Mesendoderm (in vitro differentiated cells): ENCODE data around the gene ERGIC1.

Experiments
- DNase-seq: peaks from one replicate; pipeline ENCODE4 v3.0.0; 2013
- H2AK5ac ChIP-seq: 2 replicates; pipeline ENCODE4 v1.6.1; 2013; ENCODE audit warnings: low read length, inconsistent platforms
- H2BK120ac ChIP-seq: 2 replicates; pipeline ENCODE4 v1.6.1; 2013; ENCODE audit warnings: low read depth, mild to moderate bottlenecking, low read length, moderate library complexity, mixed read lengths
- H2BK15ac ChIP-seq: replicated peaks from 2 replicates; pipeline ENCODE4 v1.6.1; 2013; ENCODE audit warnings: low read depth, mild to moderate bottlenecking, moderate library complexity
- H2BK5ac ChIP-seq: 2 replicates; pipeline ENCODE4 v1.6.1; 2013; ENCODE audit warnings: low read length, inconsistent platforms
- H3K18ac ChIP-seq: 2 replicates; pipeline ENCODE4 v1.6.1; 2013; ENCODE audit warnings: mild to moderate bottlenecking, low read length, mixed read lengths
- H3K23ac ChIP-seq: one replicate; pipeline ENCODE4 v1.6.1; 2013; ENCODE audit warnings: low read length
- H3K27ac ChIP-seq: 2 replicates; pipeline ENCODE4 v1.5.1; 2013; ENCODE audit warnings: low read depth, mild to moderate bottlenecking, inconsistent platforms, low read length, moderate library complexity
- H3K27me3 ChIP-seq: 2 replicates; pipeline ENCODE4 v1.6.1; 2013; ENCODE audit warnings: low read length, control low read depth, mild to moderate bottlenecking, inconsistent platforms; ENCODE audit not compliant: insufficient read depth, poor library complexity
- H3K36me3 ChIP-seq: 2 replicates; pipeline ENCODE4 v1.6.1; 2013; ENCODE audit warnings: low read length, inconsistent platforms; ENCODE audit not compliant: control insufficient read depth, insufficient read depth
- H3K4ac ChIP-seq: one replicate; pipeline ENCODE4 v1.6.1; 2013; ENCODE audit warnings: low read depth, mild to moderate bottlenecking, low read length, moderate library complexity
- H3K4me1 ChIP-seq: 2 replicates; pipeline ENCODE4 v1.6.1; 2013; ENCODE audit warnings: low read depth, low read length, inconsistent platforms; ENCODE audit not compliant: control insufficient read depth
- H3K4me2 ChIP-seq: 2 replicates; pipeline ENCODE4 v1.6.1; 2013; ENCODE audit warnings: low read length
- H3K4me3 ChIP-seq: 2 replicates; pipeline ENCODE4 v1.5.1; 2013; ENCODE audit warnings: mild to moderate bottlenecking, low read length
- H3K56ac ChIP-seq: one replicate; pipeline ENCODE4 v1.6.1; 2013; ENCODE audit warnings: low read length
- H3K79me1 ChIP-seq: 2 replicates; pipeline ENCODE4 v1.6.1; 2013; ENCODE audit warnings: low read length, inconsistent platforms
- H3K79me2 ChIP-seq: 2 replicates; pipeline ENCODE4 v1.6.1; 2013; ENCODE audit warnings: mild to moderate bottlenecking, low read length; ENCODE audit not compliant: control insufficient read depth, insufficient read depth
- H3K9ac ChIP-seq: 2 replicates; pipeline ENCODE4 v1.6.1; 2013; ENCODE audit warnings: low read length, inconsistent platforms
- H4K5ac ChIP-seq: one replicate; pipeline ENCODE4 v1.6.1; 2013; ENCODE audit warnings: low read length
- H4K8ac ChIP-seq: one replicate; pipeline ENCODE4 v1.6.1; 2013; ENCODE audit warnings: low read depth, mild to moderate bottlenecking, control low read depth, low read length, moderate library complexity
- WGBS: extraction: QIAGEN DNeasy Blood & Tissue Kit; methylation state at CpG from one replicate; pipeline ENCODE4 v1.1.7; 2013; ENCODE audit warnings: low lambda C conversion rate, missing lambda C conversion rate; ENCODE audit not compliant: insufficient coverage; ENCODE audit errors: extremely low coverage; 5-methylcytosine and 5-hydroxymethylcytosine counted together

ERGIC1 gene

GRCh38 chr5:172906888-172907287, 72.8 kb downstream of the ERGIC1 start:
- H2AK5ac ChIP-seq: no peak overlapping the region
- H2BK120ac ChIP-seq: no peak overlapping the region
- peaks cover 3% of the 10 kb centered on the region for H3K4me1 ChIP-seq
- no peaks in the 10 kb centered on the region for H3K27me3 ChIP-seq
- H3K27ac ChIP-seq: no peak overlapping the region
- H3K23ac ChIP-seq: no peak overlapping the region
- H3K4me3 ChIP-seq: no peak overlapping the region
- no peaks in the 10 kb centered on the region for H3K79me1 ChIP-seq
- H3K9ac ChIP-seq: no peak overlapping the region
- peaks cover 2% of the 10 kb centered on the region for H3K36me3 ChIP-seq
- no peak overlapping the region for H3K56ac ChIP-seq
- no peak overlapping the region for H3K4me2 ChIP-seq
- no peak overlapping the region for H3K4ac ChIP-seq
- no peak overlapping the region for H3K18ac ChIP-seq
- no CpG with 5 or more reads among the region's 10 CpGs for WGBS
- no peak overlapping the region for H2BK5ac ChIP-seq
- H3K79me2 ChIP-seq: no peaks in the 10 kb centered on the region
- no peak overlapping the region for H2BK15ac ChIP-seq
- H4K8ac ChIP-seq: no peak overlapping the region
- no peak overlapping the region for H4K5ac ChIP-seq
- peak; percentile 49 for DNase-seq

- no peak overlapping the region for H3K4me2 ChIP-seq
- H2AK5ac ChIP-seq: no peak overlapping the region
- no peak overlapping the region for H2BK120ac ChIP-seq
- no peak overlapping the region for H3K4ac ChIP-seq
- peaks cover 2% of the 10 kb centered on the region for H3K36me3 ChIP-seq
- H3K18ac ChIP-seq: no peak overlapping the region
- H4K8ac ChIP-seq: no peak overlapping the region
- no peak overlapping the region for H4K5ac ChIP-seq
- H3K79me1 ChIP-seq: no peaks in the 10 kb centered on the region
- no CpG with 5 or more reads among the region's 4 CpGs for WGBS
- H3K9ac ChIP-seq: no peak overlapping the region
- H3K56ac ChIP-seq: no peak overlapping the region
- no peak overlapping the region for H2BK5ac ChIP-seq
- H3K27me3 ChIP-seq: no peaks in the 10 kb centered on the region
- H3K4me3 ChIP-seq: no peak overlapping the region
- H3K23ac ChIP-seq: no peak overlapping the region
- no peak overlapping the region for H2BK15ac ChIP-seq
- no peak for DNase-seq
- no peak overlapping the region for H3K27ac ChIP-seq
- peaks cover 3% of the 10 kb centered on the region for H3K4me1 ChIP-seq
- no peaks in the 10 kb centered on the region for H3K79me2 ChIP-seq
Measured at GRCh38 chr5:172907657-172908056, 73.6 kb downstream of the ERGIC1 start.

DNA sequence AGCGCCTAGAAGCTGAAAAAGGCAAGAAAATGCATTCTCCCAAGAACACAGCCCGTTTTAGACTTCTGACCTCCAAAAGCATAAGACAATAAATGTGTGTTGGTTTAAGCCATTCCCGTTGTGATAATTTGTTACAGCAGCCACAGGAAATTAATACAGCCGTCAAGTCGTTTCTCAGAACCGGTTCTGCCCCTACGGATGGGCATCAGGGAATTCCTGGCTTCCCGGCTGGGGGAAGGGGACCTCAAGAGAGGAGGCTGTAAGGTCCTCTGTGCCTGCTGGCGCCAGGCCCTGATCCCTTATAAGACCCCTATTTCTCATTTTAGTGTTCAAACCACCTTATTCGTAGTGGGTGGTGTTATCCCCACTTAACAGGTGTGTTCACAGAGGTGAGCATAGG, 74.6 kb downstream of the ERGIC1 start:
- no CpG with 5 or more reads among the region's 10 CpGs for WGBS
- H4K5ac ChIP-seq: no peak overlapping the region
- H3K9ac ChIP-seq: no peak overlapping the region
- H3K79me2 ChIP-seq: no peaks in the 10 kb centered on the region
- no peak overlapping the region for H3K27ac ChIP-seq
- no peak overlapping the region for H3K4ac ChIP-seq
- no peak overlapping the region for H4K8ac ChIP-seq
- no peak overlapping the region for H3K56ac ChIP-seq
- no peaks in the 10 kb centered on the region for H3K27me3 ChIP-seq
- H3K36me3 ChIP-seq: peaks cover 5% of the 10 kb centered on the region
- no peak overlapping the region for H3K4me2 ChIP-seq
- no peak overlapping the region for H3K23ac ChIP-seq
- H2BK15ac ChIP-seq: no peak overlapping the region
- no peak overlapping the region for H3K4me3 ChIP-seq
- H3K79me1 ChIP-seq: no peaks in the 10 kb centered on the region
- H2BK120ac ChIP-seq: no peak overlapping the region
- DNase-seq: no peak
- peaks cover 3% of the 10 kb centered on the region for H3K4me1 ChIP-seq
- no peak overlapping the region for H3K18ac ChIP-seq
- H2AK5ac ChIP-seq: no peak overlapping the region
- no peak overlapping the region for H2BK5ac ChIP-seq

DNA sequence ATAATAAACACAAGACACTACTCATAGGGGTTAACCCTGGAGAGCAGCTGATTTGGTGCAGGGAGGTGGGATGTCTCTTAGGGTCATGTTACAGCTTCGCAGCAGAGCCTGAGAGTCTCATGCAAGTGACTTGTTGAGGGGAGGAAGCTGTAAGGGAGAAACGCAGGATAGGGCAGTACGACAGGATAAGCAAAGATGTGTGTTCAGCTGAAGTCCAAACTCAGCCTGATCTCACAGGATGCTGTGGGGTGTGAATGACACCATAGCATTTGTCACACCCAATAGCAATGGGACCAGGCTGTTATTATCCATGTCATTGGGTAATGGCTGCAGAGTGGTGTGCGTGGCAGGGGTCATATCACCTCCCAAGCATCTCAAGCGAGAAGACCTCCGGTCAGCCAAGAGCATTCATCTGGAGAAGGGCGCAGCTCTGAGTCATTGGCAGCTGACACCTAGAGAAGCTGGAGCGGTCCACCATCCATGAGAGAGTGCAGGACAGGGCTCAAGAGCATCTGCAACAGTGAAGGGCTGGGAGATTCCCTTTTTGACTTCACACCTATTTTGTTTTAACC, 76.0 kb downstream of the ERGIC1 start:
- Histone ChIP-seq H2BK120ac (no peak overlapping the region), H3K4ac (no peak overlapping the region), H3K4me2 (no peak overlapping the region), H3K56ac (no peak overlapping the region), H3K79me2 (no peaks in the 10 kb centered on the region), H2BK5ac (no peak overlapping the region), H3K27me3 (no peaks in the 10 kb centered on the region), H3K27ac (no peak overlapping the region), H3K9ac (no peak overlapping the region), H2BK15ac (no peak overlapping the region), H3K23ac (no peak overlapping the region), H3K4me1 (peaks cover 3% of the 10 kb centered on the region), H3K18ac (no peak overlapping the region), H2AK5ac (no peak overlapping the region), H3K4me3 (no peak overlapping the region), H4K8ac (no peak overlapping the region), H3K36me3 (peaks cover 5% of the 10 kb centered on the region), H3K79me1 (no peaks in the 10 kb centered on the region), H4K5ac (no peak overlapping the region)
- WGBS: no CpG with 5 or more reads among the region's 8 CpGs
- peak; percentile 41 for DNase-seq

DNA sequence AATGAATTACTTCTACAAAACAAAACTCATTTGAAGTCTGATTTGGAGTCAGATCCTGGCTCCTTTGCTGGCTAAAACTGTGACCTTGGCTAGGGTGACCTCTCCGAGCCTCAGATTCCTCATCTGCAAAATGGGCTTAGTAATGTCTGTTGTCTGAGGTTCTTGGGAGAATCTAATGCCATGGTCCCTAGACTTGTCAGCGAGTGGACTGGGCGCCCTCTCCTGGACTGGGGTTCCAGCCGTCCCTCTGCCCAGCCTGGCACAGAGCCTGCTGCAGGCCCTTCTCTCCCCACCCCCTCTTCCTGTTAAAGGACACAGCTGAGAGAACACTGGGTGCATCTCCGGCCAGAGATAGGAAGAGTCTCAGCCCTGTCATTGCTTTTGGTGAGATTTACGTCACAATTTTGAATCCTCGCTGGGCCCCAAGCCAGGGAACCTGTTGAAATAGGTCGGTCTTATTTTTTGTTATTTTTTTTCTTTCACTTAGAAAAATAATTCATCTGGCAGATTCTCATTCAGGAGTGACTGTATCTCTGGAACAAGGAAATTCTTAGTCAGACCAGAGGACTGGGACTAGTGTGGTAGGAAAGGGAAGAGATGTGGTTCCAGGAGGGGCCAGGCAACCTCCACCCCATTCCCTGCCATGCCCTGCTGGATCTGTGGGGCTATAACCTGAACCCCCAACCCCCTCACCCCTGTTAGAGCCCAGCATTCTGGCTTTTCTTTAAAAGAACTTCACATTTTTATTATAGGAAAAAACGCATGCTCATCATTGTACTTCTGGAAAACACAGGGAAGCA, 77.0 kb downstream of the ERGIC1 start:
- peak; percentile 48 for DNase-seq
- Histone ChIP-seq H3K9ac (no peak overlapping the region), H3K27me3 (no peaks in the 10 kb centered on the region), H3K4me1 (peaks cover 3% of the 10 kb centered on the region), H3K79me1 (no peaks in the 10 kb centered on the region), H3K56ac (no peak overlapping the region), H3K18ac (no peak overlapping the region), H3K27ac (no peak overlapping the region), H2BK15ac (no peak overlapping the region), H3K4me3 (no peak overlapping the region), H4K8ac (no peak overlapping the region), H3K79me2 (no peaks in the 10 kb centered on the region), H4K5ac (no peak overlapping the region), H2BK120ac (no peak overlapping the region), H2BK5ac (no peak overlapping the region), H3K4ac (no peak overlapping the region), H3K23ac (no peak overlapping the region), H3K36me3 (peaks cover 5% of the 10 kb centered on the region), H3K4me2 (no peak overlapping the region), H2AK5ac (no peak overlapping the region)
- no CpG with 5 or more reads among the region's 9 CpGs for WGBS

GRCh38 chr5:172911628-172911880, 77.5 kb downstream of the ERGIC1 start:
- no CpG with 5 or more reads among the region's 2 CpGs for WGBS
- no peak overlapping the region for H2BK5ac ChIP-seq
- H2AK5ac ChIP-seq: no peak overlapping the region
- H3K79me2 ChIP-seq: no peaks in the 10 kb centered on the region
- H3K79me1 ChIP-seq: no peaks in the 10 kb centered on the region
- no peak for DNase-seq
- H3K9ac ChIP-seq: no peak overlapping the region
- no peak overlapping the region for H4K5ac ChIP-seq
- H3K27me3 ChIP-seq: no peaks in the 10 kb centered on the region
- H3K18ac ChIP-seq: no peak overlapping the region
- H3K23ac ChIP-seq: no peak overlapping the region
- H3K4ac ChIP-seq: no peak overlapping the region
- no peak overlapping the region for H2BK15ac ChIP-seq
- no peak overlapping the region for H3K56ac ChIP-seq
- peaks cover 6% of the 10 kb centered on the region for H3K36me3 ChIP-seq
- no peaks in the 10 kb centered on the region for H3K4me1 ChIP-seq
- no peak overlapping the region for H3K27ac ChIP-seq
- no peak overlapping the region for H3K4me2 ChIP-seq
- H2BK120ac ChIP-seq: no peak overlapping the region
- no peak overlapping the region for H3K4me3 ChIP-seq
- no peak overlapping the region for H4K8ac ChIP-seq
